Measurements from ENCODE around the gene CMTM1. TPM values are rescaled to one million over a fixed set of nuclear protein-coding genes. Genes with fewer than 3 reads are reported as not detected.

The CMTM1 gene
- total and polyA plus RNA-seq, 2 donors (not counting 3 experiments of a cell fraction or from before 2014, with no cell fraction given): 3.0 to 12.3 TPM

GRCh38 chr16:66547101-66547989 lies 18.9 kb upstream of the CMTM1 start:
- FAIRE-seq: no peak
- no peak for DNase-seq (ENCODE audit: low read depth, low spot score)
- ChIA-PET POLR2A (interaction anchor here (0.6 kb wide), 1 partner anchor 205 kb away, joined by 3 read pairs; no protein-coding TSS in a partner anchor), CTCF (interaction anchor here (0.9 to 2.6 kb wide), 10 partner anchors 9 to 61 kb away, joined by 3 to 7 read pairs (median 3); no protein-coding TSS in a partner anchor)
- intact Hi-C loops (cut with micrococcal nuclease) (no loop called here), dilution Hi-C loops (cut with MboI; ENCODE audit: extremely low pct_ligation_motif_present, low sequenced_read_pairs) (no loop called here)
- Histone ChIP-seq H3K79me2 (ENCODE audit: control insufficient read depth, insufficient read depth, low read length) (no peaks in the 10 kb centered on the region), H3K27me3 (ENCODE audit: control insufficient read depth in 2 of 2, insufficient read depth in 2 of 2, low read length in 2 of 2) (no peaks in the 10 kb centered on the region), H3K9ac (replicated peaks; ENCODE audit: extremely low read depth, insufficient read depth, low read length) (no peak overlapping the region), H3K9me1 (replicated peaks; ENCODE audit: control insufficient read depth, extremely low read depth, insufficient read depth, low read length) (no peaks in the 10 kb centered on the region), H4K20me1 (replicated peaks; ENCODE audit: control insufficient read depth, extremely low read depth, insufficient read depth, low read length) (no peaks in the 10 kb centered on the region), H3K27ac (ENCODE audit: insufficient read depth, low read depth, low read length) (no peak overlapping the region), H3K36me3 (ENCODE audit: control insufficient read depth in 2 of 2, extremely low read depth in 1 of 2, insufficient read depth in 2 of 2, low read length in 2 of 2) (no peaks in the 10 kb centered on the region), H3K9me3 (replicated peaks; ENCODE audit: control insufficient read depth, insufficient read depth, low read length) (no peaks in the 10 kb centered on the region), H3K4me3 (replicated peaks in 1 of 3; ENCODE audit: insufficient read depth in 1 of 3, low read depth in 1 of 3, low read length in 3 of 3) (no peak overlapping the region), H2AFZ (ENCODE audit: low read depth, low read length) (no peak overlapping the region), H3K4me1 (ENCODE audit: control insufficient read depth, extremely low read depth, insufficient read depth, low read length) (peaks cover 19% of the 10 kb centered on the region), H3K4me2 (ENCODE audit: insufficient read depth, low read length) (no peak overlapping the region)
- TF ChIP-seq FOS (IDR thresholded peaks at IDR 0.05; ENCODE audit: borderline replicate concordance, insufficient read depth, low read length) (no peak), POLR2A (IDR thresholded peaks at IDR 0.05; ENCODE audit: low read depth, low read length) (no peak), MAX (IDR thresholded peaks at IDR 0.05; ENCODE audit: insufficient read depth, insufficient read length) (no peak), EZH2 (IDR thresholded peaks at IDR 0.05; ENCODE audit: borderline replicate concordance, low read depth, low read length, severe bottlenecking) (no peak), CTCF (IDR thresholded peaks at IDR 0.05; ENCODE audit: extremely low read depth in 1 of 2, insufficient read depth in 1 of 2, low read depth in 1 of 2, low read length in 2 of 2) (no peak), JUN (IDR thresholded peaks at IDR 0.05; ENCODE audit: borderline replicate concordance, insufficient read depth, insufficient read length, low read depth) (no peak), POLR2AphosphoS5 (IDR thresholded peaks at IDR 0.05; ENCODE audit: insufficient read depth, low read depth, low read length) (no peak), GATA2 (IDR thresholded peaks at IDR 0.05; ENCODE audit: insufficient read depth, insufficient read length, low read depth, low read length) (no peak), MYC (IDR thresholded peaks at IDR 0.05; ENCODE audit: low read depth, low read length) (no peak)
- BruUV-seq (replicated peaks): no TSS peak

Measured in endothelial cell of umbilical vein (primary cell).